Thyroid gland (tissue), 4 donors: ENCODE results near the gene COL11A2. TPM values are rescaled to one million over a fixed set of nuclear protein-coding genes. Genes with fewer than 3 reads are reported as not detected.
A peak's percentile ranks its signal among the peaks of the same experiment; 100 is the strongest.

Experiments
- DNase-seq, 2 donors: peaks; one replicate each; pipeline ENCODE4 v3.0.0-alpha.2; 2019
- H3K27ac ChIP-seq, 3 donors: fragments of 200-600 bp; sonication (generic); 1 replicate in 2 of 3; 2 replicates in 1 of 3; pipeline ENCODE4 v1.5.1; 2016 to 2019; ENCODE audit warnings: mild to moderate bottlenecking in 1 of 3, moderate library complexity in 1 of 3
- H3K27me3 ChIP-seq: fragments of 200-600 bp; sonication (generic); one replicate; pipeline ENCODE4 v1.5.1; 2019
- H3K36me3 ChIP-seq, 2 donors: fragments of 200-600 bp; sonication (generic); one replicate each; pipeline ENCODE4 v1.5.1; 2016 to 2019
- H3K4me1 ChIP-seq, 2 donors: fragments of 200-600 bp; sonication (generic); one replicate each; pipeline ENCODE4 v1.5.1; 2017 to 2019
- H3K4me3 ChIP-seq, 3 donors: fragments of 200-600 bp; sonication (generic); replicated peaks in 1 of 3; 1 replicate in 2 of 3; 2 replicates in 1 of 3; pipeline ENCODE4 v1.5.1; 2016; ENCODE audit warnings: mild to moderate bottlenecking in 1 of 3
- H3K9me3 ChIP-seq: fragments of 200-600 bp; sonication (generic); one replicate; pipeline ENCODE4 v1.5.1; 2017
- POLR2A ChIP-seq, 2 donors: fragments of 450-650 bp; IDR thresholded peaks; one replicate each; pipeline ENCODE4 v1.6.1; 2017; ENCODE audit warnings: antibody characterized with exemption in 2 of 2, mild to moderate bottlenecking in 2 of 2, moderate library complexity in 1 of 2
- WGBS, 2 donors: methylation state at CpG; one replicate each; pipeline ENCODE4 v1.1.5; 2017; 5-methylcytosine and 5-hydroxymethylcytosine counted together
- intact Hi-C: fragments of 100-400 bp; cut with DNase I; formaldehyde crosslinking; loops from one replicate; pipeline ENCODE4 v1.15.1; 2023
- total RNA-seq, 4 donors: library from RNA; depleted of rRNA; stranded (reverse); fragments of >200 nt; gene quantifications; one replicate each; pipeline ENCODE4 v1.2.3, GENCODE V29; 2016
- TF ChIP-seq, protein P1 (sequence below), 6 experiments: fragments of 200-600 bp in 3 of 6; fragments of 450-650 bp in 3 of 6; sonication (generic) in 3 of 6; IDR thresholded peaks; one replicate each; pipeline ENCODE4 v1.5.1; 2016 to 2019; ENCODE audit warnings: antibody characterized with exemption in 6 of 6, mild to moderate bottlenecking in 2 of 6, inconsistent platforms in 1 of 6, moderate library complexity in 1 of 6

Gene COL11A2
- total RNA-seq, 4 donors from 2014 or later: 0.68 to 2.8 (median 2.0) TPM

GRCh38 chr6:33211666-33212422, 19.6 kb upstream of the COL11A2 start:
- no peaks in the 10 kb centered on the region for H3K9me3 ChIP-seq
- peaks cover 25 to 28% of the 10 kb centered on the region in 2 donors for H3K4me1 ChIP-seq
- WGBS, 2 donors: 83 to 87% methylated on average over 18 of the region's 18 CpGs
- no peak overlapping the region for H3K4me3 ChIP-seq
- no peak for DNase-seq
- intact Hi-C loops: no loop called here
- peaks cover 0 to 8% of the 10 kb centered on the region in 2 donors for H3K36me3 ChIP-seq
- no peaks in the 10 kb centered on the region for H3K27me3 ChIP-seq
- TF ChIP-seq, protein P1, sequence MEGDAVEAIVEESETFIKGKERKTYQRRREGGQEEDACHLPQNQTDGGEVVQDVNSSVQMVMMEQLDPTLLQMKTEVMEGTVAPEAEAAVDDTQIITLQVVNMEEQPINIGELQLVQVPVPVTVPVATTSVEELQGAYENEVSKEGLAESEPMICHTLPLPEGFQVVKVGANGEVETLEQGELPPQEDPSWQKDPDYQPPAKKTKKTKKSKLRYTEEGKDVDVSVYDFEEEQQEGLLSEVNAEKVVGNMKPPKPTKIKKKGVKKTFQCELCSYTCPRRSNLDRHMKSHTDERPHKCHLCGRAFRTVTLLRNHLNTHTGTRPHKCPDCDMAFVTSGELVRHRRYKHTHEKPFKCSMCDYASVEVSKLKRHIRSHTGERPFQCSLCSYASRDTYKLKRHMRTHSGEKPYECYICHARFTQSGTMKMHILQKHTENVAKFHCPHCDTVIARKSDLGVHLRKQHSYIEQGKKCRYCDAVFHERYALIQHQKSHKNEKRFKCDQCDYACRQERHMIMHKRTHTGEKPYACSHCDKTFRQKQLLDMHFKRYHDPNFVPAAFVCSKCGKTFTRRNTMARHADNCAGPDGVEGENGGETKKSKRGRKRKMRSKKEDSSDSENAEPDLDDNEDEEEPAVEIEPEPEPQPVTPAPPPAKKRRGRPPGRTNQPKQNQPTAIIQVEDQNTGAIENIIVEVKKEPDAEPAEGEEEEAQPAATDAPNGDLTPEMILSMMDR (IDR thresholded peaks at IDR 0.05): no peak
- no peak for TF ChIP-seq POLR2A (IDR thresholded peaks at IDR 0.05)
- H3K27ac ChIP-seq: no peak overlapping the region

GRCh38 chr6:33211136-33211535, 18.9 kb upstream of the COL11A2 start:
- no peaks in the 10 kb centered on the region for H3K9me3 ChIP-seq
- peaks cover 25 to 28% of the 10 kb centered on the region in 2 donors for H3K4me1 ChIP-seq
- no peak overlapping the region for H3K27ac ChIP-seq
- peaks cover 0 to 8% of the 10 kb centered on the region in 2 donors for H3K36me3 ChIP-seq
- H3K4me3 ChIP-seq: no peak overlapping the region
- TF ChIP-seq, protein P1 (IDR thresholded peaks at IDR 0.05): no peak
- TF ChIP-seq POLR2A (IDR thresholded peaks at IDR 0.05): no peak
- intact Hi-C loops: no loop called here
- no peak for DNase-seq
- WGBS, 2 donors: 76 to 80% methylated on average over 17 of the region's 17 CpGs
- H3K27me3 ChIP-seq: no peaks in the 10 kb centered on the region

DNA sequence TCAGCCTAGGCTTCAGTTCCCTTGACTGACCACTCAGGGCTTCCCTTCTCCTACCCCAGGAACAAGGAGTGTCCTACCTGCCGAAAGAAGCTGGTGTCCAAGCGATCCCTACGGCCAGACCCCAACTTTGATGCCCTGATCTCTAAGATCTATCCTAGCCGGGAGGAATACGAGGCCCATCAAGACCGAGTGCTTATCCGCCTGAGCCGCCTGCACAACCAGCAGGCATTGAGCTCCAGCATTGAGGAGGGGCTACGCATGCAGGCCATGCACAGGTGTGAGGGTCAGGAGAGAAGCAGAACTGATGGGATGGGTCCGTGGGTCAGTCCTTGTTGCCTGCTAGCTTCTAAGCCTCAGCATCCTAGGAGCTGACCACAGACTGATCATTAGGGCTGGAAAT, 17.6 kb upstream of the COL11A2 start:
- 93% methylated on average over 10 of the region's 10 CpGs for WGBS, 2 donors
- H3K27ac ChIP-seq: no peak overlapping the region
- intact Hi-C loops: loop anchor here (10.0 kb wide), 1 partner anchor 215 kb away; the partner anchor contains the start of gene SYNGAP1
- no peak overlapping the region for H3K4me3 ChIP-seq
- TF ChIP-seq, protein P1 (IDR thresholded peaks at IDR 0.05): no peak
- no peak for TF ChIP-seq POLR2A (IDR thresholded peaks at IDR 0.05)
- H3K4me1 ChIP-seq: peaks cover 30 to 36% of the 10 kb centered on the region in 2 donors
- no peaks in the 10 kb centered on the region for H3K27me3 ChIP-seq
- no peaks in the 10 kb centered on the region for H3K9me3 ChIP-seq
- H3K36me3 ChIP-seq: peaks cover 0 to 8% of the 10 kb centered on the region in 2 donors
- DNase-seq: no peak

DNA sequence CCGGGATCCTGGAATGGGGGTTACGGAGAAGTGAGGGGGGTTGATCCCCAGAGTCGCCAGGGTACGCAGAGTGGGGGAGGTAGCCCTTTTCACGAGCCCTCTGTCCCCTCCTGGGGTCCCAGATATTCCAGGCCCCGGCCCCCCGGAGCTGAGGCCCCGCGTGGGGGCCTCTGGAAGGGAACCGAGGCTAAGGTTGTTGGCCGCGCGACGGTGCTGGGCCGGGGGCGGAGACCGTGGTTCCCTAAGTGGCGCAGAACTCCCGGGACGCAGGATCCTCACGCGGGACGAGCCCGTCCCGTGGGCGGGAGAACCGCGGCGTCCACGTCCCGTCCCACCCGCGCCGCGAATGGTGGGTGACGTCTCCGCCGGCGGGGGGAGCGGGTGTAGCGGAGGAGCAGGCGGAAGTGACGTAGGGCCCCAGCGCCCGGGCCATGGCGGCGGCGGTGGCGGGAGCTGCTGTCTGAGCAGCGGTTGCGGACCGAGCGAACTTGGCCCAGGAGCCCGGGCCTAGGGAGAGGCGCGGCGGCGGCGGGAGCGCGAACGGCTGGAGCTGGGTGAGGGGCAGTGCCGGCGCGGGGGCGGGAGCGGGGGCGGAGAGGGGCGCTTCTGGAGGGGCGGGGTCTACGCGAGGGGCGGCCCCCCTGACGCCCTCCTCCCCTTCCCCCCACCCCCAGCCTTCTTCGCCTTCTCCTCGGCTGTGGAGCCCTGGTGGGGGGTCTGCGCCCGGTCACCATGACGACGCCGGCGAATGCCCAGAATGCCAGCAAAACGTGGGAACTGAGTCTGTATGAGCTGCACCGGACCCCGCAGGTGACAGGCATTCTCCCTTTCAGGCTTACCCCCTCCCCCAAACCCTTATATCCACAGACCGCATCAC, 16.1 kb upstream of the COL11A2 start, which contains the start of gene RING1:
RING1 (plus strand) TSS at position 410 of the 877 bp plus-strand sequence; CDS start at position 733, 323 bp downstream.
- H3K36me3 ChIP-seq: peaks cover 4 to 13% of the 10 kb centered on the region in 2 donors
- no peaks in the 10 kb centered on the region for H3K27me3 ChIP-seq
- no peaks in the 10 kb centered on the region for H3K9me3 ChIP-seq
- H3K27ac ChIP-seq: peak within 1 kb of the TSS; percentile 89 to 93 (median 91)
- peak within 1 kb of the TSS; percentile 33 to 89 (median 62) for H3K4me3 ChIP-seq
- WGBS, 2 donors: 1% methylated on average over 16 to 33 of the region's 86 CpGs
- intact Hi-C loops: loop anchor here (10.0 kb wide), 1 partner anchor 216 kb away; the partner anchor contains the start of gene SYNGAP1
- TF ChIP-seq, protein P1 (IDR thresholded peaks at IDR 0.05): no peak
- peak; percentile 92 to 98 for TF ChIP-seq POLR2A (IDR thresholded peaks at IDR 0.05)
- DNase-seq: peak; percentile 88
- peaks cover 33 to 38% of the 10 kb centered on the region in 2 donors for H3K4me1 ChIP-seq
